ENCODE data around the gene NMNAT1.
A peak's percentile ranks its signal among the peaks of the same experiment; 100 is the strongest.
"Not testable (repeated sequence)": the region's sequence is repeated elsewhere in the genome, so short reads cannot be mapped to it uniquely, and the experiment has no call there.

Gene NMNAT1

GRCh38 chr1:9996624-9997582 is 53.6 kb downstream of the NMNAT1 start, which contains the start of gene RBP7:
Gene RBP7, plus strand, starts transcription at chr1:9997228. Its CDS starts 31 bp downstream, at chr1:9997259.
- peak in 24 of 42 donors; percentile 5 to 62 (median 24) for DNase-seq
- intact Hi-C loops (cut with DNase I) = no loop called here

GRCh38 chr1:10001016-10001665 is 57.9 kb downstream of the NMNAT1 start:
- peak; percentile 28 to 85 (median 66) for DNase-seq
- intact Hi-C loops (cut with DNase I) = no loop called here

- intact Hi-C loops (cut with DNase I); DNase-seq: not testable (repeated sequence)
These were observed 62.0 kb downstream of the NMNAT1 start for GRCh38 chr1:10005248-10005647.

- no peak for DNase-seq
These were observed 63.9 kb downstream of the NMNAT1 start for GRCh38 chr1:10007169-10007568.

GRCh38 chr1:10014016-10014415 is 70.7 kb downstream of the NMNAT1 start:
- no peak for DNase-seq
- intact Hi-C loops (cut with DNase I) = no loop called here

More at GRCh38 chr1:10007169-10007568, 63.9 kb downstream of the NMNAT1 start:
- intact Hi-C loops (cut with DNase I) = no loop called here

- no peak for DNase-seq
- intact Hi-C loops (cut with DNase I) = no loop called here
These were observed 76.3 kb downstream of the NMNAT1 start for GRCh38 chr1:10019561-10019960.

- DNase-seq = no peak
- intact Hi-C loops (cut with DNase I) = no loop called here
These were observed 76.8 kb downstream of the NMNAT1 start for GRCh38 chr1:10020086-10020485.

- intact Hi-C loops (cut with DNase I) = not testable (repeated sequence)
These were observed 77.4 kb downstream of the NMNAT1 start for GRCh38 chr1:10020678-10021077.

GRCh38 chr1:10021992-10022391 is 78.7 kb downstream of the NMNAT1 start:
- DNase-seq; intact Hi-C loops (cut with DNase I): not testable (repeated sequence)

More at GRCh38 chr1:10020678-10021077, 77.4 kb downstream of the NMNAT1 start:
- DNase-seq = not testable (repeated sequence)

- intact Hi-C loops (cut with DNase I) = no loop called here
- DNase-seq = no peak
These were observed 79.4 kb downstream of the NMNAT1 start for GRCh38 chr1:10022656-10023055.

GRCh38 chr1:10025354-10025753 is 82.1 kb downstream of the NMNAT1 start:
- no peak for DNase-seq
- intact Hi-C loops (cut with DNase I) = no loop called here

- intact Hi-C loops (cut with DNase I) = no loop called here
- DNase-seq = no peak
These were observed 83.8 kb downstream of the NMNAT1 start for GRCh38 chr1:10027027-10027426.

GRCh38 chr1:10028956-10029500 is 85.8 kb downstream of the NMNAT1 start:
- intact Hi-C loops (cut with DNase I); DNase-seq: not testable (repeated sequence)

GRCh38 chr1:10031461-10031860 is 88.2 kb downstream of the NMNAT1 start:
- intact Hi-C loops (cut with DNase I) = loop anchor here (5.0 to 10.0 kb wide), 2 partner anchors 84 to 113 kb away; no protein-coding TSS in a partner anchor
- no peak for DNase-seq

GRCh38 chr1:10032590-10033358 is 89.5 kb downstream of the NMNAT1 start, which contains the start of gene UBE4B:
Gene UBE4B, plus strand, starts transcription at chr1:10032958. Its CDS starts 713 bp downstream, at chr1:10033671.
- intact Hi-C loops (cut with DNase I) = loop anchor here (5.0 to 10.0 kb wide), 2 partner anchors 85 to 112 kb away; no protein-coding TSS in a partner anchor
- DNase-seq = peak; percentile 95 to 99 (median 98)

GRCh38 chr1:10033359-10033845 is 90.1 kb downstream of the NMNAT1 start:
- peak in 20 of 42 donors; percentile 8 to 56 (median 24) for DNase-seq
- intact Hi-C loops (cut with DNase I) = loop anchor here (5.0 to 10.0 kb wide), 2 partner anchors 86 to 111 kb away; no protein-coding TSS in a partner anchor
